ENCODE data around the gene NXNL2. TPM values are rescaled to one million over a fixed set of nuclear protein-coding genes. Genes with fewer than 3 reads are reported as not detected.

Gene NXNL2
- total RNA-seq, 4 donors from 2014 or later, result not detected

- Histone ChIP-seq H3K27me3 (no peaks in the 10 kb centered on the region), H3K9me3 (no peaks in the 10 kb centered on the region), H3K4me3 (no peak overlapping the region), H3K4me1 (no peaks in the 10 kb centered on the region), H3K27ac (no peak overlapping the region), H3K36me3 (no peaks in the 10 kb centered on the region)
- no peak for TF ChIP-seq CTCF (IDR thresholded peaks at IDR 0.05)
- DNase-seq, result no peak
These were observed 33.9 kb upstream of the NXNL2 start for GRCh38 chr9:88501086-88501485.

- no peak for TF ChIP-seq POLR2A (IDR thresholded peaks at IDR 0.05)
- no peak for TF ChIP-seq CTCF (IDR thresholded peaks at IDR 0.05)
- Histone ChIP-seq H3K4me1 (no peaks in the 10 kb centered on the region), H3K27me3 (no peaks in the 10 kb centered on the region), H3K9me3 (no peaks in the 10 kb centered on the region), H3K36me3 (no peaks in the 10 kb centered on the region), H3K27ac (no peak overlapping the region), H3K4me3 (no peak overlapping the region)
- DNase-seq, result no peak
These were observed 32.4 kb upstream of the NXNL2 start for GRCh38 chr9:88502552-88503034.

GRCh38 chr9:88503081-88503844 is 31.7 kb upstream of the NXNL2 start:
- H3K27ac ChIP-seq, result no peak overlapping the region
- no peaks in the 10 kb centered on the region for H3K4me1 ChIP-seq
- no peak overlapping the region for H3K4me3 ChIP-seq
- H3K27me3 ChIP-seq, result no peaks in the 10 kb centered on the region
- DNase-seq, result no peak
- H3K36me3 ChIP-seq, result no peaks in the 10 kb centered on the region
- TF ChIP-seq CTCF (IDR thresholded peaks at IDR 0.05), result no peak
- no peak for TF ChIP-seq POLR2A (IDR thresholded peaks at IDR 0.05)
- H3K9me3 ChIP-seq, result no peaks in the 10 kb centered on the region

GRCh38 chr9:88503845-88504764 is 30.9 kb upstream of the NXNL2 start:
- no peak for TF ChIP-seq POLR2A (IDR thresholded peaks at IDR 0.05)
- no peak for TF ChIP-seq CTCF (IDR thresholded peaks at IDR 0.05)
- no peak for DNase-seq
- H3K36me3 ChIP-seq, result no peaks in the 10 kb centered on the region
- no peaks in the 10 kb centered on the region for H3K27me3 ChIP-seq
- H3K9me3 ChIP-seq, result no peaks in the 10 kb centered on the region
- no peak overlapping the region for H3K27ac ChIP-seq
- H3K4me3 ChIP-seq, result no peak overlapping the region
- H3K4me1 ChIP-seq, result no peaks in the 10 kb centered on the region

GRCh38 chr9:88508326-88508725 is 26.7 kb upstream of the NXNL2 start:
- no peak overlapping the region for H3K27ac ChIP-seq
- H3K4me1 ChIP-seq, result no peaks in the 10 kb centered on the region
- no peak for DNase-seq
- TF ChIP-seq POLR2A (IDR thresholded peaks at IDR 0.05), result no peak
- TF ChIP-seq CTCF (IDR thresholded peaks at IDR 0.05), result no peak
- H3K9me3 ChIP-seq, result no peaks in the 10 kb centered on the region
- H3K36me3 ChIP-seq, result no peaks in the 10 kb centered on the region
- H3K4me3 ChIP-seq, result no peak overlapping the region
- H3K27me3 ChIP-seq, result no peaks in the 10 kb centered on the region

Data from Peyer's patch (tissue), 4 donors.